HepG2 (cell line): ENCODE measurements around the gene TCERG1. TPM values are rescaled to one million over a fixed set of nuclear protein-coding genes. Genes with fewer than 3 reads are reported as not detected.

Source experiments
- CHD2 ChIP-seq: IDR thresholded peaks from 2 replicates; pipeline ENCODE4 v1.6.1; 2011; ENCODE audit warnings: low read depth, low read length, improper control_type of control experiment
- ELF3 ChIP-seq: IDR thresholded peaks from 2 replicates; pipeline ENCODE4 v1.6.1; 2016; ENCODE audit warnings: missing genetic modification reagents, missing compliant biosample characterization
- KLF9 ChIP-seq: IDR thresholded peaks from 2 replicates; pipeline ENCODE4 v1.6.1; 2016; ENCODE audit warnings: low read depth
- MAX ChIP-seq: IDR thresholded peaks from 2 replicates; pipeline ENCODE4 v1.6.1; 2012; ENCODE audit warnings: inconsistent platforms
- POGZ ChIP-seq: sonication (generic); formaldehyde crosslinking; IDR thresholded peaks from 2 replicates; pipeline ENCODE4 v1.4.0; 2020; ENCODE audit warnings: mild to moderate bottlenecking, missing genetic modification reagents
- POLR2AphosphoS5 ChIP-seq: IDR thresholded peaks from 2 replicates; pipeline ENCODE4 v1.6.1; 2012; ENCODE audit warnings: low read depth, low read length
- PPARG ChIP-seq: conservative IDR thresholded peaks from 2 replicates; pipeline ENCODE4 v1.6.1; 2016; ENCODE audit warnings: missing biosample characterization, missing genetic modification reagents
- TRIM22 ChIP-seq: fragments of 450-650 bp; IDR thresholded peaks from 2 replicates; pipeline ENCODE4 v1.6.1; 2017
- ZBTB4 ChIP-seq: sonication (generic); formaldehyde crosslinking; IDR thresholded peaks from 2 replicates; pipeline ENCODE4 v1.4.0; 2020; ENCODE audit warnings: missing genetic modification reagents, mild to moderate bottlenecking, borderline replicate concordance
- ZMYM4 ChIP-seq: sonication (generic); formaldehyde crosslinking; IDR thresholded peaks from 2 replicates; pipeline ENCODE4 v1.8.1; 2023; ENCODE audit warnings: mild to moderate bottlenecking, missing genetic modification reagents
- ZNF230 ChIP-seq: sonication (generic); formaldehyde crosslinking; IDR thresholded peaks from 2 replicates; pipeline ENCODE4 v1.4.0; 2020; ENCODE audit warnings: mild to moderate bottlenecking, missing genetic modification reagents
- ZNF296 ChIP-seq: sonication (generic); formaldehyde crosslinking; conservative IDR thresholded peaks from 2 replicates; pipeline ENCODE4 v1.5.0; 2020; ENCODE audit warnings: mild to moderate bottlenecking, missing genetic modification reagents
- ZNF790 ChIP-seq: sonication (generic); formaldehyde crosslinking; IDR thresholded peaks from 2 replicates; pipeline ENCODE4 v1.8.0; 2022; ENCODE audit warnings: missing genetic modification reagents, mild to moderate bottlenecking, borderline replicate concordance
- ZNF800 ChIP-seq: sonication (generic); formaldehyde crosslinking; IDR thresholded peaks from 2 replicates; pipeline ENCODE4 v1.4.0; 2020; ENCODE audit warnings: missing genetic modification reagents
- polyA plus RNA-seq, 8 experiments: library from polyadenylated mRNA; depleted of rRNA in 3 of 8; stranded (reverse) in 7 of 8; unstranded in 1 of 8; fragments of >200 nt; fragmentation: Illumina TruSeq in 4 of 8; extraction: Trizol in 4 of 8; gene quantifications; 2 replicates each; pipeline versions ENCODE4 v1.2.1 to v1.2.3, GENCODE V29; 2011 to 2016; ENCODE audit warnings: low read depth in 4 of 8, missing spikeins in 1 of 8, mixed read lengths in 1 of 8; ENCODE audit not compliant: insufficient read depth in 1 of 8
- total RNA-seq, 5 experiments: library from RNA; depleted of rRNA; stranded (reverse); fragments of >200 nt; fragmentation: Illumina TruSeq; extraction: Trizol; gene quantifications; 2 replicates each; pipeline ENCODE4 v1.2.3, GENCODE V29; 2016; ENCODE audit warnings: low read depth in 1 of 5

The TCERG1 gene
- total and polyA plus RNA-seq, 2 of the 13 experiments (the other 11 are each of a cell fraction or from before 2014, with no cell fraction given) = 71.7 to 86.6 TPM

GRCh38 chr5:146446861-146447733, at the start of gene TCERG1 (continued):
- TF ChIP-seq TRIM22 (no peak), ZNF800 (CRISPR knock-in tag) (0 out of 2 replicates have a peak, but pooled peaks have one; percentile 6), ZBTB4 (CRISPR knock-in tag) (no peak), MAX (peak; percentile 99), POGZ (CRISPR knock-in tag) (peak; percentile 99), CHD2 (peak; percentile 91), ZMYM4 (peak; percentile 100), ZNF790 (CRISPR knock-in tag) (peak; percentile 51; the same call in 1 of the 2 replicates), ZNF296 (0 out of 2 replicates have a peak, but pooled peaks have one; percentile 36), ZNF230 (CRISPR knock-in tag) (peak; percentile 47; the same call in 1 of the 2 replicates), PPARG (0 out of 2 replicates have a peak, but pooled peaks have one; percentile 35), POLR2AphosphoS5 (peak; percentile 64), ELF3 (CRISPR knock-in tag) (peak; percentile 70), KLF9 (CRISPR knock-in tag) (peak; percentile 64; the same call in 1 of the 2 replicates)
